IMR-90 (cell line): ENCODE data around the gene C1QTNF12.

ENCODE experiments used
- BHLHE40 ChIP-seq: fragments of 150-350 bp; IDR thresholded peaks from 2 replicates; pipeline ENCODE4 v1.6.1; 2016; ENCODE audit warnings: mild to moderate bottlenecking, low read depth, low read length
- CEBPB ChIP-seq: IDR thresholded peaks from 2 replicates; pipeline ENCODE4 v1.6.1; 2012; ENCODE audit warnings: low read depth, low read length, improper control_type of control experiment
- CHD1 ChIP-seq: IDR thresholded peaks from 2 replicates; pipeline ENCODE4 v1.6.1; 2012; ENCODE audit warnings: low read depth, low read length, improper control_type of control experiment
- CTCF ChIP-seq: conservative IDR thresholded peaks from 2 replicates; pipeline ENCODE4 v1.5.1; 2012; ENCODE audit warnings: mild to moderate bottlenecking, low read depth, low read length, improper control_type of control experiment
- ELK1 ChIP-seq: fragments of 150-350 bp; IDR thresholded peaks from 2 replicates; pipeline ENCODE4 v1.6.1; 2016; ENCODE audit warnings: low read depth, mild to moderate bottlenecking, low read length, moderate library complexity, borderline replicate concordance
- MAFK ChIP-seq: IDR thresholded peaks from 2 replicates; pipeline ENCODE4 v1.6.1; 2012; ENCODE audit warnings: low read depth, low read length, improper control_type of control experiment
- MXI1 ChIP-seq: IDR thresholded peaks from 2 replicates; pipeline ENCODE4 v1.6.1; 2012; ENCODE audit warnings: low read depth, mild to moderate bottlenecking, low read length, moderate library complexity, borderline replicate concordance
- NFE2L2 ChIP-seq: fragments of 150-350 bp; IDR thresholded peaks from 2 replicates; pipeline ENCODE4 v1.6.1; 2016; ENCODE audit warnings: low read depth, mild to moderate bottlenecking, low read length
- POLR2A ChIP-seq: IDR thresholded peaks from 2 replicates; pipeline ENCODE4 v1.6.1; 2012; ENCODE audit warnings: mild to moderate bottlenecking, low read depth, low read length
- RCOR1 ChIP-seq: IDR thresholded peaks from 2 replicates; pipeline ENCODE4 v1.6.1; 2012; ENCODE audit warnings: mild to moderate bottlenecking, low read length, improper control_type of control experiment; ENCODE audit not compliant: insufficient replicate concordance
- RFX5 ChIP-seq: IDR thresholded peaks from 2 replicates; pipeline ENCODE4 v1.8.0; 2012; ENCODE audit warnings: low read depth, mild to moderate bottlenecking, low read length, moderate library complexity
- USF2 ChIP-seq: fragments of 150-350 bp; IDR thresholded peaks from 2 replicates; pipeline ENCODE4 v1.6.1; 2017; ENCODE audit warnings: mild to moderate bottlenecking, antibody characterized with exemption, low read length, low read depth

GRCh38 chr1:1228596-1229321 lies 17.8 kb downstream of the C1QTNF12 start:
- TF ChIP-seq USF2 (no peak), CTCF (no peak), POLR2A (no peak), MAFK (no peak), RCOR1 (no peak), CEBPB (no peak), MXI1 (no peak), RFX5 (no peak), ELK1 (no peak), BHLHE40 (no peak), NFE2L2 (no peak), CHD1 (no peak)
